Natural killer cell (primary cell): ENCODE results near the gene NADK2. TPM values are rescaled to one million over a fixed set of nuclear protein-coding genes. Genes with fewer than 3 reads are reported as not detected.

Experiments used
- ATAC-seq, 3 donors: fragments of 150-1000 bp in 2 of 3; fragments of 200-7000 bp in 1 of 3; cut with Tn5 transposase; 1 replicate in 1 of 3; 2 replicates in 2 of 3; pipeline ENCODE4 v1.10.0; 2021; ENCODE audit warnings: mild to moderate bottlenecking in 2 of 3, moderate library complexity in 2 of 3
- DNase-seq, 2 donors: peaks; one replicate each; pipeline versions ENCODE4 v3.0.0 to v3.0.0-alpha.2; 2013 to 2021; ENCODE audit warnings: mixed read lengths in 1 of 2
- H3K27ac ChIP-seq: one replicate; pipeline ENCODE4 v1.5.1; 2013; ENCODE audit warnings: mild to moderate bottlenecking, low read length
- H3K27me3 ChIP-seq: one replicate; pipeline ENCODE4 v1.6.1; 2013; ENCODE audit warnings: low read length; ENCODE audit not compliant: control insufficient read depth, insufficient read depth
- H3K36me3 ChIP-seq: one replicate; pipeline ENCODE4 v1.6.1; 2013; ENCODE audit warnings: low read length; ENCODE audit not compliant: control insufficient read depth, insufficient read depth
- H3K4me1 ChIP-seq: one replicate; pipeline ENCODE4 v1.6.1; 2013; ENCODE audit warnings: low read length; ENCODE audit not compliant: control insufficient read depth, insufficient read depth
- H3K4me3 ChIP-seq: one replicate; pipeline ENCODE4 v1.5.1; 2013; ENCODE audit warnings: low read length
- H3K9me3 ChIP-seq: one replicate; pipeline ENCODE4 v1.6.1; 2013; ENCODE audit warnings: low read length; ENCODE audit not compliant: control insufficient read depth, insufficient read depth
- H3K27ac Mint-ChIP-seq, 2 donors: one replicate each; pipeline ENCODE4 v1.8.0; 2022; ENCODE audit warnings: mild to moderate bottlenecking in 2 of 2, mixed read lengths in 2 of 2, moderate library complexity in 1 of 2
- H3K27me3 Mint-ChIP-seq, 2 donors: one replicate each; pipeline ENCODE4 v1.8.0; 2022; ENCODE audit warnings: low read depth in 2 of 2, mixed read lengths in 2 of 2
- H3K36me3 Mint-ChIP-seq: one replicate; pipeline ENCODE4 v1.8.0; 2022; ENCODE audit warnings: mixed read lengths
- H3K4me1 Mint-ChIP-seq, 2 donors: one replicate each; pipeline ENCODE4 v1.8.0; 2022; ENCODE audit warnings: mixed read lengths in 2 of 2
- H3K4me3 Mint-ChIP-seq: one replicate; pipeline ENCODE4 v1.8.0; 2022; ENCODE audit warnings: mild to moderate bottlenecking, moderate library complexity, mixed read lengths
- H3K9me3 Mint-ChIP-seq, 2 donors: one replicate each; pipeline ENCODE4 v1.8.0; 2022; ENCODE audit warnings: mixed read lengths in 2 of 2
- CTCF ChIP-seq: fragments of 200-600 bp; IDR thresholded peaks from one replicate; pipeline ENCODE4 v1.8.0; 2022; ENCODE audit warnings: antibody characterized with exemption
- WGBS: methylation state at CpG from one replicate; pipeline ENCODE4 v1.1.7; 2013; ENCODE audit warnings: missing lambda C conversion rate; ENCODE audit not compliant: insufficient coverage; 5-methylcytosine and 5-hydroxymethylcytosine counted together
- intact Hi-C: fragments of 100-400 bp; cut with micrococcal nuclease; formaldehyde crosslinking; loops from one replicate; pipeline ENCODE4 v1.14.2; 2022
- total RNA-seq, 4 donors: library from RNA; stranded (reverse); fragments of 120-200 nt in 1 of 4; gene quantifications; one replicate each; pipeline versions ENCODE4 v1.2.3 to v1.2.4, GENCODE V29; 2013 to 2022

Gene NADK2
- total RNA-seq, 3 donors from 2014 or later (not counting 1 experiment from before 2014, with no cell fraction given) = 13.1 to 16.2 (median 14.3) TPM

GRCh38 chr5:36215910-36216309, 25.8 kb downstream of the NADK2 start:
- Histone ChIP-seq H3K9me3 (no peaks in the 10 kb centered on the region), H3K4me3 (no peak overlapping the region), H3K27ac (no peak overlapping the region), H3K36me3 (peaks cover 38% of the 10 kb centered on the region), H3K27me3 (no peaks in the 10 kb centered on the region), H3K4me1 (no peaks in the 10 kb centered on the region)
- 44% methylated on average over 2 of the region's 2 CpGs for WGBS
- ATAC-seq (no peak), DNase-seq (no peak)
- no peak for TF ChIP-seq CTCF
- intact Hi-C loops = no loop called here
- H3K27me3 Mint-ChIP-seq = no peaks in the 10 kb centered on the region
- H3K4me1 Mint-ChIP-seq = no peaks in the 10 kb centered on the region
- H3K27ac Mint-ChIP-seq = no peak overlapping the region
- H3K4me3 Mint-ChIP-seq = no peak overlapping the region
- no peaks in the 10 kb centered on the region for H3K36me3 Mint-ChIP-seq
- H3K9me3 Mint-ChIP-seq = no peaks in the 10 kb centered on the region

GRCh38 chr5:36214436-36214835, 27.3 kb downstream of the NADK2 start:
- intact Hi-C loops = no loop called here
- peaks cover 30% of the 10 kb centered on the region for H3K36me3 ChIP-seq
- Mint-ChIP-seq H3K27ac (no peak overlapping the region), H3K27me3 (no peaks in the 10 kb centered on the region), H3K4me3 (no peak overlapping the region), H3K4me1 (no peaks in the 10 kb centered on the region), H3K9me3 (no peaks in the 10 kb centered on the region), H3K36me3 (no peaks in the 10 kb centered on the region)
- no peaks in the 10 kb centered on the region for H3K27me3 ChIP-seq
- DNase-seq = peak in 1 of 2 donors; percentile 15
- no peak for TF ChIP-seq CTCF
- no peak for ATAC-seq
- no peak overlapping the region for H3K27ac ChIP-seq
- H3K4me3 ChIP-seq = no peak overlapping the region
- H3K9me3 ChIP-seq = no peaks in the 10 kb centered on the region
- no peaks in the 10 kb centered on the region for H3K4me1 ChIP-seq
- 96% methylated on average over 3 of the region's 3 CpGs for WGBS

- no peak overlapping the region for H3K4me3 ChIP-seq
- H3K9me3 Mint-ChIP-seq = no peaks in the 10 kb centered on the region
- H3K4me1 Mint-ChIP-seq = no peaks in the 10 kb centered on the region
- H3K9me3 ChIP-seq = no peaks in the 10 kb centered on the region
- no peak overlapping the region for H3K27ac ChIP-seq
- H3K36me3 ChIP-seq = peaks cover 12% of the 10 kb centered on the region
- H3K27ac Mint-ChIP-seq = no peak overlapping the region
- no peaks in the 10 kb centered on the region for H3K27me3 ChIP-seq
- DNase-seq (no peak), ATAC-seq (no peak)
- H3K4me1 ChIP-seq = no peaks in the 10 kb centered on the region
- H3K36me3 Mint-ChIP-seq = peaks cover 12% of the 10 kb centered on the region
- intact Hi-C loops = no loop called here
- H3K27me3 Mint-ChIP-seq = no peaks in the 10 kb centered on the region
- no CpG with 5 or more reads among the region's 3 CpGs for WGBS
- no peak overlapping the region for H3K4me3 Mint-ChIP-seq
- no peak for TF ChIP-seq CTCF
Measured at GRCh38 chr5:36209664-36210063, 32.1 kb downstream of the NADK2 start.

- intact Hi-C loops = no loop called here
- peaks cover 12% of the 10 kb centered on the region for H3K36me3 ChIP-seq
- no peaks in the 10 kb centered on the region for H3K4me1 Mint-ChIP-seq
- H3K9me3 ChIP-seq = no peaks in the 10 kb centered on the region
- DNase-seq = no peak
- H3K27ac Mint-ChIP-seq = no peak overlapping the region
- no peaks in the 10 kb centered on the region for H3K27me3 ChIP-seq
- TF ChIP-seq CTCF = no peak
- peaks cover 12% of the 10 kb centered on the region for H3K36me3 Mint-ChIP-seq
- no peak overlapping the region for H3K27ac ChIP-seq
- no peak for ATAC-seq
- WGBS = 100% methylated on average over 2 of the region's 2 CpGs
- no peaks in the 10 kb centered on the region for H3K9me3 Mint-ChIP-seq
- no peak overlapping the region for H3K4me3 ChIP-seq
- no peaks in the 10 kb centered on the region for H3K4me1 ChIP-seq
- H3K4me3 Mint-ChIP-seq = no peak overlapping the region
- H3K27me3 Mint-ChIP-seq = no peaks in the 10 kb centered on the region
Measured at GRCh38 chr5:36208786-36209185, 32.9 kb downstream of the NADK2 start.
